ENCODE data around the gene PCBP4.
"Not testable (repeated sequence)": the region's sequence is repeated elsewhere in the genome, so short reads cannot be mapped to it uniquely, and the experiment has no call there.

The PCBP4 gene

GRCh38 chr3:51993657-51994056 lies 26.4 kb upstream of the PCBP4 start:
- not testable (repeated sequence) for DNase-seq

- DNase-seq, result no peak
Measured at GRCh38 chr3:51992017-51992682, 24.9 kb upstream of the PCBP4 start.

GRCh38 chr3:51990501-51990971 lies 23.3 kb upstream of the PCBP4 start:
- not testable (repeated sequence) for DNase-seq

- DNase-seq, result no peak
Measured at GRCh38 chr3:51988286-51989146, 21.3 kb upstream of the PCBP4 start.

- no peak for DNase-seq
Measured at GRCh38 chr3:51987568-51987967, 20.3 kb upstream of the PCBP4 start.

GRCh38 chr3:51986010-51986947 lies 19.0 kb upstream of the PCBP4 start:
- DNase-seq, result no peak

- no peak for DNase-seq
Measured at GRCh38 chr3:51985063-51985462, 17.8 kb upstream of the PCBP4 start.

GRCh38 chr3:51984269-51984647 lies 17.0 kb upstream of the PCBP4 start:
- DNase-seq, result no peak

- no peak for DNase-seq
Measured at GRCh38 chr3:51983578-51984268, 16.5 kb upstream of the PCBP4 start.

- DNase-seq, result peak; percentile 76
Measured at GRCh38 chr3:51982838-51983577, 15.8 kb upstream of the PCBP4 start, which contains the start of gene ACY1. Gene ACY1 (plus strand): TSS chr3:51983535. CDS start chr3:51984065, 530 bp downstream.

GRCh38 chr3:51982352-51982837 lies 15.1 kb upstream of the PCBP4 start:
- DNase-seq, result peak; percentile 22

- DNase-seq, result no peak
Measured at GRCh38 chr3:51980253-51980652, 13.0 kb upstream of the PCBP4 start.

- DNase-seq, result no peak
Measured at GRCh38 chr3:51978143-51978502, 10.9 kb upstream of the PCBP4 start.

GRCh38 chr3:51977446-51978142 lies 10.3 kb upstream of the PCBP4 start:
- DNase-seq, result peak; percentile 53

- peak; percentile 42 for DNase-seq
Measured at GRCh38 chr3:51975852-51976549, 8.7 kb upstream of the PCBP4 start.

GRCh38 chr3:51974963-51975851 lies 8.0 kb upstream of the PCBP4 start, which contains the start of gene ABHD14A:
Gene ABHD14A (plus strand): TSS chr3:51975064. CDS start chr3:51975136, 72 bp downstream.
- DNase-seq, result peak; percentile 84

GRCh38 chr3:51974277-51974962 lies 7.2 kb upstream of the PCBP4 start:
- DNase-seq, result peak; percentile 19

- no peak for DNase-seq
Measured at GRCh38 chr3:51971350-51971749, 4.1 kb upstream of the PCBP4 start.
